GM21423 (cell line): ENCODE results near the gene SMAD2.
"Not testable (repeated sequence)": the region's sequence is repeated elsewhere in the genome, so short reads cannot be mapped to it uniquely, and the experiment has no call there.

Experiments used
- ATAC-seq: cut with Tn5 transposase; IDR thresholded peaks from one replicate; pipeline ENCODE4 v1.9.1; 2021; ENCODE audit warnings: mild to moderate bottlenecking, moderate library complexity; ENCODE audit not compliant: unreplicated experiment

The SMAD2 gene

DNA sequence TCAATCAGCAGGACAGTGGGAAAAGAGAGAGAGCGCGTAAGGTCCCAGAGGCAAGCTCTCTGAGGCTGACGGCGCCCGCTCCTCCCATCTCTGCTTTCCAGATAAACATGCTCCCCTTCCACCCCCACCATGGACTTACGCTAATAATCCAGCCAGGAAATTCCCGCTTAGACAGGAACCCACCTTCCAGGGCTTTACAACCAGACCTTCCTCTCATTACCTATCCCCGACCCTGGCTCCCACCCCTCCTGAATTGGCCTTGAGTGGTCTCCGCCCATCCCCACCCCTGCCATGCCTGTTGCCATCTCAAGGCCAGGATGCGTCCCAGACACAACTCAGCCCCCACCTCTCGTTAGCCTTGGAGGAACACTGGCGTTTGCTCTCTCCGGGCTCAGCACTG, 131.1 kb downstream of the SMAD2 start:
- ATAC-seq: no peak

DNA sequence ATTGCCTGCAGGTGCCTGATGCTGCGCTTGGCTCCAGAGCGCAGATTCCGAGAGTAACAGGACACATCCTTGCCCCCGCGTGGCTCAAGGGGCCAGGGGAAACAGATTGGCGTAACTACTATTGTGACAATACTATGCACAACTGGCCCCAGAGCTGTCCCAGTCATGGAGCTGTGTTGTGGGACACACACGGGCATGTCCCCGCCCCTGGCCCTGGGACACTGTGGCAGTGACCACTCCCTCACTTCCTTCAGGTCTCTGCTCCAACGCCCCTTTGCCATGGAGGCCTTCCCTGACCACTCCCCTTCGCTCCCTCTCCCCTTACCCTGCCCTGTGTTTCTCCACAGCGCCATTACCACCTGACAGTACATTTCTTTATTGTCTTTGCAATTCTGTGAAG, 132.1 kb downstream of the SMAD2 start:
- no peak for ATAC-seq

DNA sequence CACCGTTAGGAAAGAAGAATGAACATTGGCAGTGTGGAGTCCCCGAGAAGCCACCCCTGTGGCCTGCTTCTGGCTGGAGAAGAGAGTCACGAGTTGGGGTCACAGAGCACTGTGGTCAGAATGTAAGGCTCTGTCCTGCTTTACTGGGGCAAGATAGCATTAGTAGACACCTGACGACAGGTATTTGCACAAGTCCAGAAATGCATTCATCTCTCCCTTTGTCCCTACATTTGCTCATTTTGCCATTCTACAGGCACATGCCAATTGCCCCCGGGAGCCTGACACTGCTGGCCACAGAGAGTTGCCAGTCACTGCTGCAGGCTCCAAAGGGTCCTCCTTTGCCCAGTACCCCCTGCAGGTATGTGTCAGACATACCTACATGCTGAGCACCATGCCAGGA, 133.3 kb downstream of the SMAD2 start:
- ATAC-seq: no peak

DNA sequence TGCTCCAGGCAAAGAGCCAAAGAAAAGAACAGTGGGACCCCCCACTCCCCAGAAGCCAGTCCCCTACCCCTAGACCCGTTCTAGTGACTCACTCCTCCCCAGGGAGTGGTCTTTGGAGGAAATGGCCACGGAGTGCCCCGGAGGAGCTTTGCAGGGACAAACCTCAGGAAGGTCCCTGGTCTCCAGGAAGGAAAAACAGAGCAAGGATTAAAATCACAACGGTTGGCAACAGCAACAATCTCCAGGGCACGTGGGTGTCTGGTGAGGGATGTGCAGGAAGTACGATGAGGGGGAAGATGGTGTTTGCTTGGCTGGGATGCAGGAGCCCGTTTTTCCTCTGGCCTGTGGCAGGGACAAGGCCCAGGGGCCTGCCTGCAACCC, 135.0 kb downstream of the SMAD2 start:
- ATAC-seq: no peak

DNA sequence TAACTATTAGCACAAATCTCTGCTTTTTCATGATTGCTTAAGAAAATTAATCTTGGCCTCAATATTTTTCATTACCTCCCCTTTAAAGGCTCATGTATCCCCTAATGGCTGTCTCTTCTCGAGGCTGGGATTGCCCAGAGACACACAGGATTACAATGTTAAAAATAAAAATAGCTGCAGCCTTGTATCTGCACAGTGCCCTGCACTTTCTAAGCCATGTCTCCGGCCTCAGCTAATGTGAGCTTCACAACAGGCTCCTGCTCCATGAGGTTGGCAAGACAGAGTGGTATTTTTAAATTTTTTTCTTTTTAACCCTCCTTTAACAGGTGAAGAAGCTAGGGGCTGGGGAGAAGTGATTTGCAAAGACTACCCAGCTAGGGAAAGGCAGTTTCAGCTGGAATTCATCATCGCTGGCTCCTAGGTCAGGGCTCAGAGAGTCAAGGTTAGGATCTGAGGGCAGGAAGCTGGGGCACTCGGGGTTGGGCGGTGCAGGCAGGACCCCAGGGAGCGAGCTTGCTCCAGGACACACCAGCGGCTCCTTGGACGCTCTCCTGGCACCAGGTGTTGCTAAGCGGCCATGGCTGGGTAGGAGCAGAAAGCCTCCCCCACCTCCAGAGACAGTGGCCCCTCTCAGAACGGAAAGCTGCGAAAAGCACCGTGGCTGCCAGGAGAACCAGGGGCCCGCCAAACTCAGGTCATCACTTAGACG, 135.6 kb downstream of the SMAD2 start:
- ATAC-seq: no peak

DNA sequence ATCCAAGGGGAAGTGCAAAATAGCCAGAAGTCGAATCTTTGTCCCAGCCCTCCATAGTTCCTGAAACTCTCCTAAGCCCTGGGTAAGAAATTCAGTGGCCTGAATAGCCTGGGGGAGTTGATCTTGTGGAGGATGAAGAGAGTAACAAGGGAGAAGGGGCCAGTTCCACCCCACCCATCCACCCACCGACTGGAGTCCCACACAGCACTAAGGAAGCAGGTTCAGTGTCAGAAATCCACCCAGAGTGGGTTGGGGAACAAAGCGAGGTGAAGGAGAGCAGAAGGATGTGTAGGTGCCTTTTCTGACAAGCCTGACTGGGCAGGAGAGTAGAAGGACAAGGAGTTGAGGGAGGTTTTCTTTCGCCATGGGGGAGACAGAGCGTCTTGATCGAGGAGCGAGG, 136.8 kb downstream of the SMAD2 start:
- ATAC-seq: no peak

DNA sequence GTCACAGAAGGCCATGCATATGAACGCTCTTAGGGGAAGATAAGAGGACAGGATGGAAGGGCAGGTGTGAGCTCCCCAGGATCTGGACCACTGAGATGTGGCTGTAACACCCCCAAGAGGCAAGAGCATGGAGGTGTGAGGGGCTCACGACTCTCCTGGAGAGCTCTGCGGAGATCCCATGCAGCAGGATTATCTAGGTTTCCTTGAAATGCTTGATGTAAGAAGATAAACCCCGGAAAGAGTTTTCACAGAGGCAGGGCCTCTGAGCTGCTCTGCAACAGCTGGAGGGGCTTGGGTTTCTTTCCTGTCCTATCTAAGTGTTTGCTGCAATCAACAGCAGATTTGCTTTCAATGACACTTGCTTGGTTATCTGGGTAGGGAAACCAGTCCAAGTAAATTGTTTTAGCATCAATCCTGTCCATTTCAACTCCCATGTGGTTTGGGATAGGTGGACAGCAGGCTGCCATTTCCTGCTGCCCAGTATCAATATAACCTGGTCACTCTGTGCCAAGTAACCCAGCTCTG, 138.9 kb downstream of the SMAD2 start:
- ATAC-seq: no peak

DNA sequence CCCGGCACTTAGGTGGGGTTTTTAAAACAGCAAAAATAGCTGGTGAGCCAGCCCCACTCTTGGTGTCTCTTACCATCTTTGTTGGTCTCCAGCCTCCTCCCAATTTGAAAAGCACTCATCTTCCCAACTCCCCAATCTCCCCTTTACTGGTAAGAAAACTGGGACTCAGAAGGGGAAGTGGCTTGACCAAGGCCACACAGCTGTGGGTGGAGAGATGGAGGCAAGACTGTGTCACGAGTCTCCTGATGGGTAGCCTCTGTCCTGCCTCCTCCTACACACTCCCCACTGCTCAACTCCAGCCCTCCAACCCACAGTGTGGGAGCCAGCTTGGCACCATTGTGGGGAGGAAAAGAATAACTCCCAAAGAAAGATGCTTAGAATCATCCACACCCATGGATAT, 140.4 kb downstream of the SMAD2 start:
- ATAC-seq: no peak

DNA sequence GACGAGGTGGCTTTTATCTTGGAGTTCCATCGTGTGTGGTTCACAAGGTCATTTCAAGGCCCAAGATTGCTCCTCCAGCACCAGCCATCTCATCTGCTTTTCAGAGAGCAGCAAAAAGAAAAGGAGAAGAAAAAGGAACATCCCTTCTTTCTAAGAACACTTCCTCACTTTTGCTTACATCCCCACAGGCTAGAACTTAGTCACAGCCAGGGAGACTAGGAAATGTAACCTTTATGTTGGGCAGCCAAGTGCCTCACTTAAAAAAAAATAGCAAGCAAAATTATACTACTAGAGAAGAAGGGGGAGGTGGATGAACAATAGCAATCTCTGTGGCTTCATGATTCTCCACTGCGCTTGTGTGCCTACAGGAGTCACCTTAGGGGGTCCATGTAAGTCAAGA, 141.8 kb downstream of the SMAD2 start:
- ATAC-seq: no peak

DNA sequence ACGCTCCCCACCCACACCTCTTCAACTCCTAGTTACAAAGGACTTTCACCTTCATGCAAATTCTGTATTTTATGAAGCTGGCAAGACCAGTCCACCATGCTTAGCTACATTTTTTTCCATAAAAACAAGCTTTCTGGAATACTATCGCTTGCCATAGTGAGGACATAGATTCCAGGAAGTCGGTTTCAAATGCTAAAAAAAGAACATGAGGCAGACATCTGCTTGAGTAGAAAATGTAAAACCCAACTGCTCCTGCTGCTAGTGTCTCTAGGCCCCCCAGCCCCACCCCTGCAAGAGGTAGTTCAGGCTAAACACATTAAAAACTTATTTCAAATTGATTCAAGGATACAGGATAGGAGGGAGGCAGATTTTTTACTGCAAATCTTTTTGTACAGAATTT, 148.9 kb downstream of the SMAD2 start:
- ATAC-seq: no peak

DNA sequence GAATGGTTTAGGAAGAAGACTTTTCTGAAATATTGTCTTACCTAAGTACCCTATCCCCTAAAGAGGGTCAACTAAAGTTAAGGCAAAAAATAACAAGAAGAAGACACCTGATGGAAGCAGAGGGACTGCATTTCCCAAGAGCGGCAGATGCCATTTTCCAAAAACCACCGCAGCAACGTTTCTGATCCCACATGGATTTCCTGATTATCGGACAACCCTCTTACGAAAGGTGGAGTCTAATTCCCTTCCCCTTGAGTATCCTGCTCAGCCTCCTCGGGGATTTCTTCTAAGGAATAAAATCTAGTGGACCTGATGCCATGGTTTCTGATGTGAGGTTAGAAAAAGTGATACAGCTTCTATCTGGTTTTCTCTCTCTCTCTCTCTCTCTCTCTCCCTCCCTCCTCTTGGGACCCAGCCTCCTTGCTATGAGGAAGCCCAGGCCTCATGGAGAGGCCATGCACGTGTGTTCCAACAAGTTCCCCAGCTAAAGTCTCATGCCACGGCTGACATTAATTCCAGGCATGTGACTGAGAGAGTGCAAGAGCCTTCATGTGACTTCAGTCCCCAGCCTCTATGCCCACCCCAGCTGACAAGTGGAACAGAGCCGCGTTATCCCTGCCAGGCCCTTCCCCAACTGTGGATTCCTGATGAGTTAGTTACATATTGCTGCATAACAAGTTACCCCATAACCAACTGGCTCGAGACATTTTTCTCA, 150.3 kb downstream of the SMAD2 start:
- no peak for ATAC-seq

DNA sequence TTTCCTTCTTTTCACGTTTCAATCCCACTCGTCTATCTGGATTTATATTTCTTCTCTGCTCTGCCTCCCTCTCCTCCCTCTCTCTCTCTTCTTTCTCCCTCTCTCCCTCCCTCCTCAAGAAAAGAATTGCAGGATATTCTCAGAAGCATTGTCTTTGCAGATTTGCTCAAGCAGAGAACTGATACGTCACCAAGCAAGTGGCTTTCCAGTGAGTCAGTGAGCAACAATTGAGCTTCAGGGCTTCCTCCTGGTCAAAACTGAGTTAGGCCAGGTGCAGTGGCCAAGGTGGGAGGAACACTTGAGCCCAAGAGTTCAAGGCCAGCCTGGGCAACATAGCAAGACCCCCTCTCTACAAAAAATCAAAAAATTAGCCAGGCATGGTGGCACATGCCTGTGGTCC, 151.1 kb downstream of the SMAD2 start:
- no peak for ATAC-seq

DNA sequence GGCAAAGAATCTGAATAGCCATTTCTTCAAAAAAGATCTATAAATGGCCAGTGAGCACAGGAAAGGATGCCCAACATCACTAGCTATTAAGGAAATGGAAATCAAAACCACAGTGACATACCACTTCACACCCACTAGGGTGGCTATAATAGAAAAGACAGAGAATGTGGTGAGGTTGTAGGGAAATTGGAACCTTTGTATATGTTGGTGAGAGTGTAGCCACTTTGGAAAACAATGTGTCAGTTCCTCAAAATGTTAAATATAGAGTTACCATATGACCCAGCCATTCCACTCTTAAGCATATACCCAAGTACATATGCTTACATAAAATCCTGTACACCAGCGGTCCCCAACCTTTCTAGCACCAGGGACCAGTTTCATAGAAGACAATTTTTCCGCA, 152.8 kb downstream of the SMAD2 start:
- no peak for ATAC-seq

DNA sequence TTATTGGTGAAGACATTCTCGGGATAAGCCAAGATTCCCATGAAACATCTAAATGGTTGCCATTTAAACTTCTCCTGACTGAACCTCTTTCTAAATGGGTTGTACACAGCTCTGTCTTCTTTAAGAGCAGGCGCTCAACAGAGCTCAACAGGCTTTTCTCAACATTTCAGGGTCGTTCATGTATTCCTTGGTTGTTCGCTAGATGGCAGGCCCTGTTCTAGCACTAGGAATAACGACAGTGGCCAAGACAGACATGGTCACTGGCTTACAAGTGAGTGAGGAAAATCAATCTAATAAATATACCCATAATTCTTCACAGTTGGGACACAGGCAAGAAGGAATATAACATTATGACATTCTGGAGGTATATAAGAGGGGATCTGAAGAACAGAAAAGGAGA, 154.5 kb downstream of the SMAD2 start:
- ATAC-seq: no peak

DNA sequence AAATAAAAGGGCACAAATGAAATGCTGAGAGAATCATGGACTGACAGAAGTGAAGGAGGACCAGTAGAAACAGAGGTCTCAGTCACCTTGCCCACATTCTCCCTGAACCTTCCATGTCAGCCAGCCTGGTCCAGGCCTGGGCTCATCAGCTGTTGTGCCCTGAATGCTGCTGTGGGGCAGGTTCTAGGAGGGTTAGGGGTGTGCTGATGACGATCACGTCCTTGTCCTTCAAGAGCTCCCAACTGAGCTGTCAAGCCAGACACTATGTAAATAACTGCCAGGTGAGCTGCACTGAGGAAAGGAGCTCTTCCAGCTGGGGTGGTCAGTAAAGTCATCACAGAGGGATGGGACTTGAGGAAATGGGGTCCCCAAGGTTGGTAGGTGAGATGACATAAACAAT, 156.5 kb downstream of the SMAD2 start:
- no peak for ATAC-seq

DNA sequence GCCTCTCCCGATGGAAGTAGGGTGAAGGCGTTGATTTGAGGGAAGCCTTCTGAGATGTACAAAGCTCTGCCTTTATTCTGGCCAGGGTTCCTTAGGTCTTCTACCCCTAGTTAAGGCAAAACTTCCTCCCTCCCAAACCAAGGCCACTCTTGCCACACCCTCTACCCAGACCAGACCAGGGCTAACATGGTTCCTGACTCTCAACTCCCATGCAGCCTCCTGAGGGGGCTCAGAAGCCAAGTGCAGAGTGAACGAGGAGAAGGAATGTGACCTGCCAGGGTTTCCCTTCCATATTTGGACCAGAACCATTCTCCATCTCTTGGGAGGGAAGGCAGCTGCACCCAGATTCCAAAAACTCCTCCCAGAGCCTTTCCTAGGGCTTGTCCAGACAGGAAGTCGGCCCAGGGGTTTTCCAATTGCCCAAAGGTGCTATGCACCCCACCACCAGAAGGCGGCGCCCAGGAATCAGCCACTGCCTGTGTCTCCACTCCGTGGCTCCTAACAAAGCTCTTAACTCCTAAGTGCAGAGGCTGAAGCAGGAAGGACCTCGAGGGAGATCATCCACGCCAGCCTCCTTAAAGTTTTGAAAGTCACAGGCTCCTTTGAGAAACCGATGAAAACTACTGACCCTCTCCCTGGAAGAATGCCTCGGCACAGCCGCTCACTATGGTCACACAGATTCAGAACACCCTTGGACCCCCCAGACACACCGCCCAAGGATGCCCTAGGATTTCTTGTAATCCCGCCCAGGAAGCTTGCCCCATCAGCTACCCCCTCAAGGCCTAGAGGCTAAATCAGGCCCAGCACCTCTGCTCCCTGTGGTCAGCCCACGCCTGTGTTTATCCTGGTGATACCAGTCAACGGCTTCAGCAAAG, 157.8 kb downstream of the SMAD2 start:
- ATAC-seq: no peak

DNA sequence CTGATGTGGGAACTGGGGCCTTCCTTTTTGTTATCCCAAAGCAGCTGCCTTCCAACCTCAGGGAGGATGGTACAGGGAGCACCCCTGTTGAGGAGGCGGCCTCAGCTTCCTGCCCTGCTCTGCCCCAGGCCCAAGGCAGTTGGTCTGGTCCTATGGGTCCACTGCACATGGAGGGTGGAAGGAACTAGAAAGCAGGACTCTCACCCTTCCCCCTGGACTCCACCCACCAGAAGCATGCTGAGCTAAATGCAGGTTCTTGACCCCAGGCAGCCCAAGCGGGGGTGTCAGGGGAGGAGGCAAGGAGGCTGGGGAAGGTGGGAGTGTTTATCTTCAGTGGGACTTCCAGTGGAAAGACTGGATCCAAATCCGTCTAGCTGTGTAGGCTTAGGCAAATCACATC, 158.5 kb downstream of the SMAD2 start:
- ATAC-seq: no peak

DNA sequence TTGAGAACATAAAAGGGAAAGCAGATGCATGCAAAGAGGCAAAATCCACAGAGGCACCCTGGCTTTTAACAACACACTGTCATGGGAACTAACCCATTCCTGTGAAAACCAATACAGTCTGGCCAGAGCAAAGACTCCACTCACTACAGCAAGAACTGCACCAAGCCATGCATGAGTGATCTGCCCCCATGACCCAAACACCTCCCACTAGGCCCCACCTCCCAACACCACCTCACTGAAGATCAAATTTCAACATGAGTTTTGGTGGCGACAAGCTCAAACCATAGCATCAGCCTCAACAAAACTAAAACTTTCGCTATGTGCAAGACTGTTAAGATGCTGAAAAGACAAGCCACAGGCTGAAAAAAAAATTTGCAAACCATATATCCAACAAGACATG, 162.8 kb downstream of the SMAD2 start:
- no peak for ATAC-seq

DNA sequence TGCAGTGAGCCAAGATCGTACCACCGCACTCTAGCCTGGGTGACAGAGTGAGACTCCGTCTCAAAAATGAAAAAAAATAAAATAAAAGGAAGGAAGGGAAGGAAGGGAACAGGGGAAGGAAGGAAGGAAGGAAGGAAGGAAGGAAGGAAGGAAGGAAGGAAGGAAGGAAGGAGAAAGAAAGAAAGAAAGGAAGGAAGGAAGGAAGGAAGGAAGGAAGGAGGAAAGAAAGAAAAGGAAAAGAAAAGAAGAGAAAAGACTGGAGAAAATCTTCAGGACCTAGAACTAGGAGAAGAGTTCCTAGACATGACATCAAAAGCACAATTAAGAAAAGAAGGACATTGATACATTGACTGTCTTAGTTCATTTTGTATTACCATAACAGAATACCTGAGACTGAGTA, 163.3 kb downstream of the SMAD2 start:
- not testable (repeated sequence) for ATAC-seq
